ENCODE data around the gene DISC1.

The DISC1 gene

DNA sequence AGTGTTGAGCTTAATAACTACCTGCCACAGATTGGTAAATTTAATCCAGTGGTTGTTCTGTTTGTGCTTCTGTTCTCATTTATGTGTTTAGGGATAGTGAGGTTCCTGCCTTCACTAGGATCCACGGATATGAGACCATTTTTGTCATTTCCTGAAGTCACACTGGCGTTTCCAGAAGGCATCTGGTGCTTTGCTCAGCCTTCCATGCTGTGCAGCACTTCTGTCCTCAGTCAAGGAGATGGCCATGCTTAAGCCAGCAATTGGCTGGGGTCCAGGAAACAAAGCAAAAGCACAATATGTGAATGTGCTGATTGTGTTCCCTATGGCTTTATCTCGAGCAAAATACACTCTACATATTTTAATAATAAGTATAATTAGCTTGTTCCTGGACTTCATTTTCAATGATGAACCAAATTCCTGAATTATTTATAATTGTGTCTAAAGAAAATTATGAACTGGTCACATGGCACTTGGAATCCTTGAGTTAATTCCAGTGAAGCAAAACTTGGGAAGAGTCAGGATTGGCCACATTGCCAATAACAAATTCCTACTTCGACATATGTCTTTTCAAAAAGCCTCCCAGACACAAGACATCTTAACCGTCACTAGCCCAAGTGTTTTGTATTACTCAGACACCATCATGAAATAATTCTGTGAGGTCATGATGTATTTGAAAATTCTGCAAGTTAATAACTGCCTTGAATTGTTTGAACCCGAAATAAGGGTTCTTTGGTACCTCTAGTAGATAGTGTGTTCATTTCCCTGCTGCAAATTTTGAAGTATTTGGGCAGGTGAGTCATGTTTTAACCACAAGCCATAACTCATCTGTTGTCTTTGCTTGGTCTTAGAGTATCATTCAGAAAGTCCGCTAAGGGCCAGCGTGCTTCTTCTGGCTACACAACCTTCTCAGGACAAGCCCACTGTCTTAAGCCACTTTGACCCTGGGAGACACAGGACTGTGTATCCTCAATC, 412.4 kb downstream of the DISC1 start:
- DNase-seq (ENCODE audit: low read depth in 2 of 2) = no peak

DNA sequence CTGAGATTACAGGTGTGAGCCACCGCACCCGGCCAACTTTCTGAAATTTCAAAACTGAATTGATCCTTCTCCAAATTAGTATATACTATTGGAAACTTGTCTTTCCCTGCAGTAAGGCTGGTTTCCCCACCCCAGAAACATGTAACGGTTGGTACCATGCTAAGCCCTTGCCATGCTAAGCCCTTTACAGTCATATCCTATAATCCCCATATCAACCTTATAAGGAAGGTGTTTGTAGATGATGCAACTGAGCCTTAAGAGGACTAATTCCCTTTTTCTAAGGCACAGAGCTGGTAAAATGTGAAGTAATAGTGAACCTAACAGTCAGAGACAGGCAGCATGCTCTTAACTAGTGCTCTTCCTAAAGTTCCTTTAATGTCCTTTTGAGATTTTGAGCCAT, 413.7 kb downstream of the DISC1 start:
- no peak for DNase-seq (ENCODE audit: low read depth in 2 of 2)

DNA sequence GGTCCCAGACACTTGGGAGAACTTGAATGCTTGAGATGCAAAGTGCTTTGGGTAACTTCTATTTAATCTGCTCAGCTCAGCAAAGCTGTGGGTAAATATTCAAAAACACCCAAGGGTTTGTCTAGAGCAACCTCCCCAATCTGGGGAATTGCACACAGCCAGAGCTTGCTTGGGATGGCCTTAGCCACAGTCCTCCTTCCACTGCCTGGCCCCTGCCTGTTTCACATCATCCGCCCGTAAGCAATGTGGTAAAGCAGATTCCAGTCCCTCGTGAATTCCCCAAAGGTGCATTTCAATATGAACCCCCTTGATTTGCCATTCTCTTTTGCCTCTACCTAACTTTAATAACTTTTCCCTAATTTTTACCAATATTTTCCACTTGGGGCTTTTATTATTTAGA, 418.1 kb downstream of the DISC1 start:
- no peak for DNase-seq (ENCODE audit: low read depth in 2 of 2)

DNA sequence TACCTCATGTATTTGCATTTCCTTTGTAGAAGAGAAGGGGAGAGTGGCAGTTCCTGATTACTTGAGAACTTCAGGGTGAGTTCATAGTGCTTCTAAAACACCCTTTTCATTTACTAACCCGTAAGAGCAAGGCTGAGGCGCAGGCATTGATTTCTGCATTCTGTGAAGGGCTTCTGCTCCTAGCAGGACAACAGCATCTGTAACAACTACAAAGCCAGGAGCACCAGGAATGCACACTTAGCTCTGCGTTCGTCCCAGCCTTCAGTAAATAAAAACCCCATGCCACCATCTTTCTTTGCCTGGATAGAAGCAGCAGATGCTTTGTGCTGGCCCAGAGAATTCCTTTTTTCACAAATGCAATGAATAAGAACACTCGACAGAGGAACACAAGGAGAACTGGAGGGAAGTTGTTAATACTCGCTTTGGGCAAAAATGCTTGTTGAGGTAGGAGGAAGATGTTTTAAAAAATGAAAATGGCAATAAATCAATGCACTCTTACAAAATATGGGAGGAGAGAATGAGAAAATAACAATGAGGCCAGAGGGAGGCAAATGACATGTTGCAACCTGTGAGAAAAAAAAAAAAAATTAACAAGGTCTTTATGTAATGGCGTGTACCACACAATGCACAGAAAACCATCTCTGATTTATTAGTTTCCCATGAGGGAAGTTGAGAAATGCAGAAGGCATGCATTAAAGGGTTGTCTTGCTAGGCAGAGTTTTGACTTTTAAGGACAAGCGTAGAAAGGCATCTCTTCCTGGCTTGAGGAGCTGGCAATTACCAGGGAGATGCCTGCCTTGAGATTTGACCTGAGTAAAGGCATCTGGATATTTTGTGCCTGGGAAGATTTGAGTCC, 418.8 kb downstream of the DISC1 start:
- no peak for DNase-seq (ENCODE audit: low read depth in 2 of 2)

DNA sequence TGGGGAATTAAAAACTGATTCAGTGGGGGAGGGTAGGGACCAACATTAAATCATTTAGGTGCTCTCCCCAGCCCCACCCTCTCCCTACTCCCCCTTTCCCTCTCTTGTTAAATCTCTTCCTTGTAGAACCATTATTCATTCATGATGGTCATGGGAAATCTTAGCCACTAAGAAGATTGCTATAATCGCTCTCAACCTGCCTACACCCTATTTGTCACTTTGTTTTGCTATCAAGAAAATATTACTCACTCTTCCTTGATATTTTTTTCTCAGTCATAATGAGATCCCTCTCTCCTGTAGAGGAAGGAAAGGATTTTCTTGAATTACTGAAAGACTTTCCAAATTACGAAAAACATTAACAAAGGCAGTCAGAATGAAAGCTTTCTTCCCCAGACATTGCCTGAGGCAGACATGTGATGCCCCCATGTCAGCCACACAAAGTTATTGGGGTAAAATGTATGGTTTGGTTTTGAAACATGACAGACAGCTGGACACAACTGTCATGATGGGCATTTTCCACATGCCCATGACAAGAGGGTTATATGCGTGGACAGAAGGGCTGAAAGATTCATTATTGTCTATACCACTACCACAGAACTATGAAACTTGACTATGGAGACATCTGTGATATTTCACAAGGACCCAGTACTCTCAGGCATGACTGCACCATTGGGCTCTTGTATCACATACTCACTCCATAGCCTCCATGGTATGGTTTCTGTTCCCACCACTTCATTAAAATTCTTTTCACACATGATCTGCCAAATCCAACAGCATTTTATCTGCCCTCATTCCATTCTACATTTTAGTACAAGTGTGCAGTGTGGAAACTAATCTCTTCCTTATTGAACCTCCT, 420.1 kb downstream of the DISC1 start:
- DNase-seq (ENCODE audit: low read depth in 2 of 2) = no peak

DNA sequence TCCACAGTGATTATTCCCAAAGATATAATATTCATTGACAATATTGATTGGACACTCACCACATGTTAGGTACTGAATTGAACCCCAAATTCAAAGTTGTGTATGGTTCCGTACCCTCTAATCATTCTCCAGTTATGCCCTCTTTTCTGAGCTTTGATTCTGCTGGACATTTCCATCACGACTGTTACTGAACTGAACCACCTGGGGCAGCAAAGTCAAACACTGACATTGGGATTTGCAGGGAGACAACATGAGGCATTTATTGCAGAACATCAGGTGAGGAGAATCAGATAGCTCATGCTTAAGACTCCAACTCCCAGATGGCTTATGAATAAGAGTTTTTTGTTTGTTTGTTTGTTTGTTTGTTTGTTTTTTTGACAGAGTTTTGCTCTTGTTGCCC, 420.9 kb downstream of the DISC1 start:
- DNase-seq (ENCODE audit: low read depth in 2 of 2) = no peak

DNA sequence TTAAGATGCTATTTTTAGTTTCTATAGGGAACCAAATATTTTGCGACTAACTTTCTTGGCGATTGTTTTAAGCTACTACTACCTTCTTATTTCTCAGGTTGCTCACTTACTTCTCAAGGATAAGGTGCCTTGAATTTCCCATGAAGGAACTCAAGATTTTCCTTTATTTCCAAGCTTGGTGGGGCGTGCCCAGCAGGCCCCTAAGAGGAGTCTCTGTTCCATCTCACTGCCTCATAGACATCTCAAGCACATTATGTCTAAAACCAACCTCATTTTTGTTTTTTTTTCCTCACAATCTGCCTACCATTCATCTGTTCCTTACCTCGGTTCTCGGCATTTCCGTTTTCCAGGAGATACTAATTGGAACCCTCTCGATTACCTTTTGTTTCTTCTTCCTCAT, 421.9 kb downstream of the DISC1 start:
- no peak for DNase-seq (ENCODE audit: low read depth in 2 of 2)

DNA sequence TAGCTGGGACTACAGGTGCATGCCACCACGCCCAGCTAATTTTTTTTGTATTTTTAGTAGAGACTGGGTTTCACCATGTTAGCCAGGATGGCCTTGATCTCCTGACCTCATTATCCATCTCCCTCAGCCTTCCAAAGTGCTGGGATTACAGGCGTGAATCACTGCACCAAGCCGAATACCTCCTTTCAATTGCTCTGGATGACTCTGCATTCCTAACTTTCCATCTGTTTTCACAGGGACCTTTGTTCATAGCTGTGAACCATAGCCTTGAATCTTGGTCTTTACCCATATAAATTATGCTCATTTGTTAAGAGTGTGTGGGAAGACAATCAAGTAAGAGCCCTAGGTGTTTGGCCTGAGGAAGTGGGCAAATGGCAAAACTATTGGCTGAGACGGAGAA, 422.7 kb downstream of the DISC1 start:
- no peak for DNase-seq (ENCODE audit: low read depth in 2 of 2)

DNA sequence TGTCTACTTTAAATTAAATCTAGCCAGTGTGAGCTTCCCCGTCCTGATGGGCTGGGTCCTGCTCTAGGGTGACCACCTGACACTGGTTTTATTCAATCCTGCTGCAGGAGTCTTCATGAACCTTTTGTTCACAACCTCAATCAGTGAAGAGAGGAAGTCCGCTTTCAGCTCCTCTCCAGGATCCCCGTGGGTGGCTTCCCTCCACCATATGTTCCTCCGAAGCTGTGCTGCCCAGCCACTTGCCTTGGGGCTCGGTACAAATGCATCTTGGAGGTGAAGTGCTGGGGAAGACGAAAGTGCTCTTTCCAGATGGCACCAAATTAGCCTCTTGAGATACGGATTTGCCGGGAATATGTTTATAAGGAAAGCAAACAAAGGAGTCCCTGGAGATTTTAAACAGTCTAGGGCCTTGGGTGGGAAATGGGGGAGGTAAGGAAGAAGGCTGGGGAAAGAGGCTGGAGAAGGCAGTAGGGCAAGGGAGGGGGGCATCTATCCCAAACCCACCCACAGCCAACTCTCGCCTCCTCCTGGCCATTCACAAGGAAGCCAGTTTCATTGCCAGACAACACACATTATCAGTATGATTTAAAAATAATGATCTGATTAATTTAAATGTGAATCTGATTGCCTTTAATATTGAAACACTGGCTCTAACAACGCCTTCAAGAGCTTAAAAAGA, 430.8 kb downstream of the DISC1 start:
- no peak for DNase-seq (ENCODE audit: low read depth in 2 of 2)

DNA sequence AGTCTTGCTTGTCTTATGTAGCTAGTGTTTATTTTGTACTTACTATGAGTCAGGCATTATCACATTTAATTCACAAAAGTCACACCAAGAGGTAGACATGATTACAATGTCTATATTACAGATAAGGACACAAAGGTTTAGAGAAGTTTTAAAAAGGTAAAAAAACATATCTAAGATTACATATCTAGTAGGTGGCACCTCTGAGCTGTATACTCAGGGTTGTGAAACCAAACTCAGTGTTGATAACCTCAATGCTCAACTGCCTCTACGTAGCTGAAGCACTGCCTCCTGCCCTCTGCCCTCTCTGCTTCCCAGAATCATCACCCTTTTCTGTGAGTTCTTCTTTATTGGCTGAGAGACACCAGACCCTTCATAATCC, 431.3 kb downstream of the DISC1 start:
- no peak for DNase-seq (ENCODE audit: low read depth in 2 of 2)

DNA sequence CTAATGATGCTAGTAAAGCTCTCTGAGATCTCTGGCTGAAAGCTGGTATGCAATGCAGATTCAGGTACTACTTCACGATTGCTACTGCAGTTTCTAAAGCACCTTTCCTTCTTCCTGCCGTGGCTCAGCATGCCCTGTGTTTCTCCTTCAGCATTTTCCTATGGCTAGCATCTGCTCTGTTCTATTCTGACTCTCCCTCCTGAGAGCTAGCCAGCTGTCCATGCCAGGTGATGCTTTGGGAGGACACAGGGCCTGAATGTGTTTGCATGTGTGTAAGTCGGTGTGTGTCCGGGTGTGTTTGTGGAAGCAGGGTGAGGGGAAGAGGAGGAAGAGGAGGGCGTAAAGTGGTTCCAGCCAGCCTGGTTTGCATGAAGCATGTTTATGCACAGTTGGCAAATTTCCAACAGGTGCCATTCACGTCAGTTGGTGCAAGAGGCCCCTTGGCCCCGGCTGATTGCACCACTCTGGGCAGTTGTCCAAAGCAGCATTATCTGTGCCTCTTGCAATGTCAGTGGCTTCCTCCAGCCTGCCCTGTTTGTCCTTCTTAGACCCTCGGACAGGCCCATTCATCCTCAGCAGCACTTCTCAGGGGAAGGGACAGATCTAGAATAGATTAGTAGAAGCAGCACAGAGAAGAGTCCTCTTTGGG, 433.3 kb downstream of the DISC1 start:
- DNase-seq (ENCODE audit: low read depth in 2 of 2) = no peak

DNA sequence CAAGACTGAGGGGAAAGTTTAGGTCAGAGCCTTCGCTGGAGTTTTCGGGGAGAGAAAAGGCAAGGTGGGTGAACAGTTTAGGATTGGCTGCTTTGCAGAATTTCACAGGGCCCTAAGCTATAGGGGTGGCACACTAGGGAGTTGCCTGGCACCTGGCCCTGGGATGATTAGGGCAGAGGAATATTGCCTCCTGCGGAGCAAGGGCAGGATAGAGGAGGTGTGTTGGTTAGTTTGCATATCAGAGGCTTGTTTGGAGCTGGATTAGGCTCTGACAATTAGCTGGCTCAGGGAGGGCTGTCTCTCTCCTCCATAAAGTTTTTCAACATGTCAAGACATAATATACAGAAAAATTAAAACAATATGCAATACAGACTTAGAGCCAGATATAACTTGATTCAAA, 436.4 kb downstream of the DISC1 start:
- DNase-seq (ENCODE audit: low read depth in 2 of 2) = no peak

DNA sequence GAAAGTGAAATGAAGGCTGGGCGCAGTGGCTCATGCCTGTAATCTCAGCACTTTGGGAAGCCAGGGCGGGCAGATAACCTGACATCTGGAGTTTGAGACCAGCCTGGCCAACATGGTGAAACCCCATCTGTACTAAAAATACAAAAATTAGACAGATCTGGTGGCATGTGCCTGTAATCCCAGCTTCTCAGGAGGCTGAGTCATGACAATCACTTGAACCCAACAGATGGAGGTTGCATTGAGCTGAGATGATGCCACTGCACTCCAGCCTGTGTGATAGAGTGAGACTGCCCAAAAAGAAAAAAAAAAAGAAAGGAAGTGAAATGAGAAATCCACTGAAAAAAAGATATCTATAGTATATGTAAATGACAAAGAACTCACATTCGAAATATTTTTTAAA, 439.9 kb downstream of the DISC1 start:
- no peak for DNase-seq (ENCODE audit: low read depth in 2 of 2)

DNA sequence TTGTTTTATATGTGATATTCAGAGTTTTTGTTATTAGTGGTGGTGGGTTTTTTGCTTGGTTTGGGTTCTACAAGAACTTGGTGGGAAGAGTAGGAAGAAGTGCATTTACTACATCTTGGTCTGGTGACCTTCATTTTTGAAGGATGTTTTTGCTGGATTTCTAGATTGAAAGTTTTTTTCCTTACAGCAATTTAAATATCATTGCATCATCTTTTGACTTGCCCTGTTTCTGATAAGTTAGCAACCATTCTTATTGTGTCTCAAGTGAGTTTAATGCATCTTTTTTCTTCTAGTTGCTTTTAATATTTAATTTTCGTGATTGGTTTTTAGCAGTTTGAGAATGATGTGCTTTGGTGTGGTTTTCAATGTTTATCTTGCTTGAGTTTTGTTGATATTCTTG, 447.7 kb downstream of the DISC1 start:
- DNase-seq (ENCODE audit: low read depth in 2 of 2) = no peak

DNA sequence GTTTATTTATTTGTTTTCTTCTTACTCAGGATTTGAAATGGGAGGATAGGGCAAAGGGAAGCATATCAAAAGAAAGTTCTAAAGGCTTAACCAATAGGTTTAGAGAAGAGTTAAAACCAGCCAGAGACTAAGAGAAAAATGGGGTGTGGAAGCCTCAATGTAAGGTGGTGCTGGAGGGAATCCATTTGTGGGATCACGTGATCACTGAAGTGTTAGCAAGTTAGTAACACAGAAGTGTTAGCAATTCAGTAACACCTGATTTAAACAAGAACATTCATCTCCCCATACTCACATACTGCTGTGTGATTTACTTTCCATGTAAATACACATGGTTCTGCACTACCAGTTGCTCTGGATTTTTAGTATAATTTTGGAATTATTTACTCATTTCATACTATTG, 451.2 kb downstream of the DISC1 start:
- no peak for DNase-seq (ENCODE audit: low read depth in 2 of 2)

DNA sequence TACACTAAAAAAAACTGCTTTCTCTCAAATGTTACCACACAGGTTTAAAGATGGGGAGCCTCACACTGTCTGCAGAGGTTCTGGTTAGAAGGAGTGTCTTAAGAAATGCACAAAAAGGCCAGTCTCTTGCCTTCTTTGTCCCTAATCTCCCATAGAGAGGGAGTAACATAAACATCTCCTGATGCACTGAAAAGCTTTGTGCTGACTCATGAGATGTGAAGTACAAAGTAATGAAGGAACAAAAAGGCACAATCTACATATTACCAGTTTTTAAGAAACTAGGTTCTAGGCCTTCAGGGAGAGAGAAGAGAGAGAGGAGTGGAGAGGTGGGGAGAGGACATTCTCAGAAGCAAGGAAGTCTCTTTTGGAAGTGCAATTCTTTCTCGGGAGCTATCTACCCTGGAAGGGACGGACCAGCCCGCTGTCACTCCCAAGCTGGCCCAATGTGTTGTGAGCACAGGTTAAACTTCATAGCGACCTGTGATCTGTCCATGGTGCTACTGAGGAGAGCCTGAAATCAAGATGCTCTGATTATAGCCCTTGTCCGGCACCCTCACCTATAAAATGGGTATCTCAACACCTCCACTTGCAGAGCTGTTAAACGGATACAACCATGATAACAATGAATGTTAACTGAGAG, 458.1 kb downstream of the DISC1 start:
- no peak for DNase-seq (ENCODE audit: low read depth in 2 of 2)

DNA sequence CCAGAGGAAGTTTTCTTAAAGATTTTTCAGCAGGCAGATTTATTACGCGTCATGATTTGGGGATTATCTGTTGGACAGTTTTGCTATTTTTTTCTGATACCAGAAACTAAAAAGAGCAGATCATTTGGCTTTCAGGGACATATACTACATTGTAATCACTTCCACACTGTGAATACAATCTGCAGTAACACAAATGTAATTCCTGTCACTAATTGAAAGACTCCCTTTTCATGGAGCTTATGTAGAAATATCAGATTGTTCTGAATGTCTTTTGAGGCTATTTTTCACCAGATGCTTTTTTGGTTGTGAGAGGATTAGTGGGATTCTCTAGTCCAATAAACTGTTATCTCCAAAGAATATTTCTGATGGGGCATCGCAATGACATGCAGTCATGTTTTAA, 464.2 kb downstream of the DISC1 start:
- DNase-seq (ENCODE audit: low read depth in 2 of 2) = no peak

Data from stimulated activated CD4-positive, alpha-beta T cell treated with anti-CD3 and anti-CD28 coated beads, Interleukin-12 subunit alpha, Interleukin-12 subunit beta, amount 100 ng/mL, for 24 hours (primary cell).